Endothelial cell (in vitro differentiated cells): ENCODE data around the gene CLCN3. TPM values are rescaled to one million over a fixed set of nuclear protein-coding genes. Genes with fewer than 3 reads are reported as not detected.

ENCODE experiments used
- DNase-seq: peaks from one replicate; pipeline ENCODE4 v3.0.0; 2021; ENCODE audit warnings: low spot score
- H3K27ac Mint-ChIP-seq: one replicate; pipeline ENCODE4 v1.8.0; 2021; ENCODE audit warnings: mixed read lengths, inconsistent platforms; ENCODE audit not compliant: unreplicated experiment
- H3K27me3 Mint-ChIP-seq: one replicate; pipeline ENCODE4 v1.8.0; 2021; ENCODE audit warnings: mild to moderate bottlenecking, moderate library complexity, mixed read lengths, inconsistent platforms; ENCODE audit not compliant: unreplicated experiment
- H3K36me3 Mint-ChIP-seq: one replicate; pipeline ENCODE4 v1.8.0; 2021; ENCODE audit warnings: mild to moderate bottlenecking, low read depth, mixed read lengths, inconsistent platforms; ENCODE audit not compliant: unreplicated experiment
- H3K4me1 Mint-ChIP-seq: one replicate; pipeline ENCODE4 v1.8.0; 2021; ENCODE audit warnings: mild to moderate bottlenecking, mixed read lengths, inconsistent platforms; ENCODE audit not compliant: unreplicated experiment
- H3K4me3 Mint-ChIP-seq: one replicate; pipeline ENCODE4 v1.8.0; 2021; ENCODE audit warnings: mild to moderate bottlenecking, mixed read lengths, inconsistent platforms; ENCODE audit not compliant: unreplicated experiment
- H3K9me3 Mint-ChIP-seq: one replicate; pipeline ENCODE4 v1.8.0; 2021; ENCODE audit warnings: mixed read lengths, inconsistent platforms; ENCODE audit not compliant: unreplicated experiment
- CTCF ChIP-seq: fragments of 200-600 bp; sonication (generic); IDR thresholded peaks from one replicate; pipeline ENCODE4 v1.5.0; 2021; ENCODE audit warnings: antibody characterized with exemption; ENCODE audit not compliant: unreplicated experiment
- total RNA-seq: library from RNA; stranded (reverse); fragmentation: NEBNext Ultra II Directional; extraction: Animal tissue kit (Norgen Biotek cat#: 25700); gene quantifications from one replicate; pipeline ENCODE4 v1.2.1, GENCODE V29; 2021; ENCODE audit not compliant: unreplicated experiment

Gene CLCN3
- total RNA-seq, 1 donor from 2014 or later: 58.0 TPM

GRCh38 chr4:169741569-169741968 lies 121.2 kb downstream of the CLCN3 start:
- Mint-ChIP-seq H3K36me3 (no peaks in the 10 kb centered on the region), H3K27me3 (no peaks in the 10 kb centered on the region), H3K9me3 (no peaks in the 10 kb centered on the region), H3K4me3 (no peak overlapping the region), H3K27ac (no peak overlapping the region), H3K4me1 (no peaks in the 10 kb centered on the region)
- no peak for DNase-seq
- TF ChIP-seq CTCF: no peak

- no peak for TF ChIP-seq CTCF
- Mint-ChIP-seq H3K36me3 (no peaks in the 10 kb centered on the region), H3K27me3 (no peaks in the 10 kb centered on the region), H3K4me3 (no peak overlapping the region), H3K27ac (no peak overlapping the region), H3K9me3 (no peaks in the 10 kb centered on the region), H3K4me1 (no peaks in the 10 kb centered on the region)
- no peak for DNase-seq
Measured at GRCh38 chr4:169744601-169745000, 124.2 kb downstream of the CLCN3 start.

- Mint-ChIP-seq H3K9me3 (no peaks in the 10 kb centered on the region), H3K27me3 (no peaks in the 10 kb centered on the region), H3K27ac (no peak overlapping the region), H3K4me3 (no peak overlapping the region), H3K36me3 (no peaks in the 10 kb centered on the region), H3K4me1 (no peaks in the 10 kb centered on the region)
- no peak for TF ChIP-seq CTCF
- DNase-seq: no peak
Measured at GRCh38 chr4:169745291-169745690, 124.9 kb downstream of the CLCN3 start.

GRCh38 chr4:169756971-169757574 lies 136.7 kb downstream of the CLCN3 start:
- H3K4me3 Mint-ChIP-seq: peak overlapping the region; percentile 91
- peaks cover 3% of the 10 kb centered on the region for H3K27me3 Mint-ChIP-seq
- peak overlapping the region; percentile 53 for H3K27ac Mint-ChIP-seq
- peaks cover 3% of the 10 kb centered on the region for H3K36me3 Mint-ChIP-seq
- no peak for DNase-seq
- peaks cover 17% of the 10 kb centered on the region for H3K4me1 Mint-ChIP-seq
- no peaks in the 10 kb centered on the region for H3K9me3 Mint-ChIP-seq
- TF ChIP-seq CTCF: no peak

- Mint-ChIP-seq H3K27me3 (peaks cover 3% of the 10 kb centered on the region), H3K4me1 (peaks cover 17% of the 10 kb centered on the region), H3K27ac (peak within 1 kb of the TSS; percentile 53), H3K4me3 (peak within 1 kb of the TSS; percentile 91), H3K36me3 (peaks cover 3% of the 10 kb centered on the region), H3K9me3 (no peaks in the 10 kb centered on the region)
- peak; percentile 90 for DNase-seq
- no peak for TF ChIP-seq CTCF
Measured at GRCh38 chr4:169757575-169758184, 137.3 kb downstream of the CLCN3 start, which contains the start of gene HPF1. TSS of gene HPF1 (minus strand) at chr4:169757944. CDS start at chr4:169757877, 67 bp downstream.
